ENCODE measurements around the gene SNAPC4. TPM values are rescaled to one million over a fixed set of nuclear protein-coding genes. Genes with fewer than 3 reads are reported as not detected.
"Not testable (repeated sequence)": the region's sequence is repeated elsewhere in the genome, so short reads cannot be mapped to it uniquely, and the experiment has no call there.

SNAPC4 gene
- total RNA-seq, 1 experiment from 2014 or later = 6.3 TPM

- peak; percentile 88 to 93 for DNase-seq (ENCODE audit: low read depth in 1 of 2, low spot score in 2 of 2)
- H3K27me3 ChIP-seq (replicated peaks) = no peaks in the 10 kb centered on the region
- no peak overlapping the region; the same call in 1 of the 2 replicates for H3K4me3 ChIP-seq
- H3K36me3 ChIP-seq = peaks cover 65% of the 10 kb centered on the region
- H3K27ac ChIP-seq = peak overlapping the region; percentile 92
- peaks cover 51% of the 10 kb centered on the region for H3K4me1 ChIP-seq (replicated peaks)
- H3K9me3 ChIP-seq (replicated peaks) = peaks cover 7% of the 10 kb centered on the region
Observed at GRCh38 chr9:136361047-136361753, 38.8 kb downstream of the SNAPC4 start.

GRCh38 chr9:136359774-136360718 lies 39.9 kb downstream of the SNAPC4 start:
- Histone ChIP-seq H3K27me3 (replicated peaks) (no peaks in the 10 kb centered on the region), H3K36me3 (peaks cover 73% of the 10 kb centered on the region), H3K4me3 (no peak overlapping the region), H3K9me3 (replicated peaks) (peaks cover 7% of the 10 kb centered on the region), H3K4me1 (replicated peaks) (peaks cover 54% of the 10 kb centered on the region), H3K27ac (peak overlapping the region; percentile 92)
- no peak for DNase-seq (ENCODE audit: low read depth in 1 of 2, low spot score in 2 of 2)

- Histone ChIP-seq H3K27me3 (replicated peaks) (no peaks in the 10 kb centered on the region), H3K4me1 (replicated peaks) (peaks cover 61% of the 10 kb centered on the region), H3K36me3 (peaks cover 80% of the 10 kb centered on the region), H3K4me3 (no peak overlapping the region), H3K9me3 (replicated peaks) (peaks cover 7% of the 10 kb centered on the region), H3K27ac (no peak overlapping the region)
- no peak for DNase-seq (ENCODE audit: low read depth in 1 of 2, low spot score in 2 of 2)
Observed at GRCh38 chr9:136358888-136359287, 41.1 kb downstream of the SNAPC4 start.

- no peak for DNase-seq (ENCODE audit: low read depth in 1 of 2, low spot score in 2 of 2)
- Histone ChIP-seq H3K4me3 (no peak overlapping the region), H3K9me3 (replicated peaks) (no peaks in the 10 kb centered on the region), H3K27ac (no peak overlapping the region), H3K27me3 (replicated peaks) (no peaks in the 10 kb centered on the region), H3K4me1 (replicated peaks) (peaks cover 60% of the 10 kb centered on the region), H3K36me3 (peaks cover 82% of the 10 kb centered on the region)
Observed at GRCh38 chr9:136358016-136358415, 42.0 kb downstream of the SNAPC4 start.

- H3K36me3 ChIP-seq = peaks cover 82% of the 10 kb centered on the region
- H3K27me3 ChIP-seq (replicated peaks) = no peaks in the 10 kb centered on the region
Observed at GRCh38 chr9:136357202-136357725, 42.7 kb downstream of the SNAPC4 start.

GRCh38 chr9:136355616-136356557 lies 44.1 kb downstream of the SNAPC4 start:
- Histone ChIP-seq H3K4me1 (replicated peaks) (peaks cover 39% of the 10 kb centered on the region), H3K27me3 (replicated peaks) (no peaks in the 10 kb centered on the region), H3K27ac (no peak overlapping the region), H3K4me3 (no peak overlapping the region), H3K9me3 (replicated peaks) (no peaks in the 10 kb centered on the region), H3K36me3 (peaks cover 83% of the 10 kb centered on the region)
- DNase-seq (ENCODE audit: low read depth in 1 of 2, low spot score in 2 of 2) = no peak

More at GRCh38 chr9:136357202-136357725, 42.7 kb downstream of the SNAPC4 start:
- Histone ChIP-seq H3K27ac (no peak overlapping the region), H3K9me3 (replicated peaks) (no peaks in the 10 kb centered on the region), H3K4me1 (replicated peaks) (peaks cover 52% of the 10 kb centered on the region), H3K4me3 (no peak overlapping the region)
- no peak for DNase-seq (ENCODE audit: low read depth in 1 of 2, low spot score in 2 of 2)

GRCh38 chr9:136354592-136355085 lies 45.3 kb downstream of the SNAPC4 start:
- peak in 1 of 2 experiments; percentile 66 for DNase-seq (ENCODE audit: low read depth in 1 of 2, low spot score in 2 of 2)
- peak overlapping the region; percentile 29; the same call in 1 of the 2 replicates for H3K27ac ChIP-seq
- peaks cover 26% of the 10 kb centered on the region for H3K4me1 ChIP-seq (replicated peaks)
- no peaks in the 10 kb centered on the region for H3K9me3 ChIP-seq (replicated peaks)
- H3K36me3 ChIP-seq = peaks cover 84% of the 10 kb centered on the region
- H3K27me3 ChIP-seq (replicated peaks) = no peaks in the 10 kb centered on the region
- no peak overlapping the region for H3K4me3 ChIP-seq

GRCh38 chr9:136353757-136354488 lies 46.0 kb downstream of the SNAPC4 start:
- Histone ChIP-seq H3K27me3 (replicated peaks) (no peaks in the 10 kb centered on the region), H3K36me3 (peaks cover 84% of the 10 kb centered on the region), H3K4me3 (no peak overlapping the region), H3K27ac (0 out of 2 replicates have a peak overlapping the region, but pooled peaks have one; percentile 29), H3K4me1 (replicated peaks) (peaks cover 19% of the 10 kb centered on the region), H3K9me3 (replicated peaks) (no peaks in the 10 kb centered on the region)
- no peak for DNase-seq (ENCODE audit: low read depth in 1 of 2, low spot score in 2 of 2)

- H3K4me1 ChIP-seq (replicated peaks) = peaks cover 19% of the 10 kb centered on the region
- H3K36me3 ChIP-seq = peaks cover 84% of the 10 kb centered on the region
- H3K27ac ChIP-seq = no peak overlapping the region
- H3K4me3 ChIP-seq = no peak overlapping the region
- DNase-seq (ENCODE audit: low read depth in 1 of 2, low spot score in 2 of 2) = no peak
- no peaks in the 10 kb centered on the region for H3K9me3 ChIP-seq (replicated peaks)
- no peaks in the 10 kb centered on the region for H3K27me3 ChIP-seq (replicated peaks)
Observed at GRCh38 chr9:136353088-136353487, 46.9 kb downstream of the SNAPC4 start.

GRCh38 chr9:136352682-136353081 lies 47.3 kb downstream of the SNAPC4 start:
- no peak overlapping the region for H3K27ac ChIP-seq

GRCh38 chr9:136351868-136352267 lies 48.1 kb downstream of the SNAPC4 start:
- not testable (repeated sequence) for H3K27me3 ChIP-seq (replicated peaks); H3K27ac ChIP-seq; H3K9me3 ChIP-seq (replicated peaks); DNase-seq (ENCODE audit: low read depth in 1 of 2, low spot score in 2 of 2); H3K4me3 ChIP-seq
- H3K4me1 ChIP-seq (replicated peaks) = peaks cover 19% of the 10 kb centered on the region
- peaks cover 83% of the 10 kb centered on the region for H3K36me3 ChIP-seq

More at GRCh38 chr9:136352682-136353081, 47.3 kb downstream of the SNAPC4 start:
- DNase-seq (ENCODE audit: low read depth in 1 of 2, low spot score in 2 of 2) = no peak
- Histone ChIP-seq H3K4me1 (replicated peaks) (peaks cover 19% of the 10 kb centered on the region), H3K9me3 (replicated peaks) (no peaks in the 10 kb centered on the region), H3K36me3 (peaks cover 83% of the 10 kb centered on the region), H3K4me3 (no peak overlapping the region), H3K27me3 (replicated peaks) (no peaks in the 10 kb centered on the region)

- H3K4me3 ChIP-seq = no peak overlapping the region
- H3K27ac ChIP-seq = no peak overlapping the region
- H3K4me1 ChIP-seq (replicated peaks) = peaks cover 19% of the 10 kb centered on the region
- H3K36me3 ChIP-seq = peaks cover 83% of the 10 kb centered on the region
- no peaks in the 10 kb centered on the region for H3K9me3 ChIP-seq (replicated peaks)
- no peaks in the 10 kb centered on the region for H3K27me3 ChIP-seq (replicated peaks)
- no peak for DNase-seq (ENCODE audit: low read depth in 1 of 2, low spot score in 2 of 2)
Observed at GRCh38 chr9:136351252-136351800, 48.6 kb downstream of the SNAPC4 start.
